Measurements from ENCODE around the gene SLC6A18.

Gene SLC6A18

DNA sequence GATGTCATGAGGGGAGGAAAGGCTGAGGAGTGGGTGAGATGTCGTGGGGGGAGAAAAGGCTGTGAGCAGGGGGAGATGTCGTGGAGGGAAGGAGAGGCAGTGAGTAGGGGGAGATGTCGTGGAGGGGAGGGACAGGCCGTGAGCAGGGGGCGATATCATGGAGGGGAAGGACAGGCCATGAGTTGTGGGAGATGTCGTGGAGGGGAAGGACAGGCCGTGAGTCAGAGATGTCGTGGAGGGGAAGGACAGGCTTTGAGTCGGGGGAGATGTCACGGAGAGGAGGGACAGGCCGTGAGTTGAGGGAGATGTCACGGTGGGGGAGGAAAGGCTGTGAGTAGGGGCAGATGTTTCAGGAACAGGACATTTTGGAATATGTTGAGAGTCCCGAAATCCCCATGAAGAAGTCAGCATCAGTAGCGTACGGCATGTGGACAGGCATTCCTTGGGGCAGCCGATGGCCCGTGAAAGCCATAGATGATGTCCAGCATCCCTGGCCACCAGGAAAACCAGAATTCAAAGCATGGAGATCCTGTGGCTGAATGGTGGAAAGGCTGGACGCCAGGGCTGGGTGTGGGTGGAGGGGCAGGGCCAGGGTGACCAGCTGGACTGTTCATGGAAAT lies 32.1 kb upstream of the SLC6A18 start:
- no peak for TF ChIP-seq POLR2AphosphoS5 (IDR thresholded peaks at IDR 0.05; ENCODE audit: borderline replicate concordance, low read depth, low read length)
- TF ChIP-seq EZH2 (IDR thresholded peaks at IDR 0.05): no peak
- TF ChIP-seq FOXP2 (optimal IDR thresholded peaks at IDR 0.05; ENCODE audit: control extremely low read depth, extremely low read length, insufficient read depth): no peak

GRCh38 chr5:1193591-1193985 lies 31.6 kb upstream of the SLC6A18 start:
- no peak overlapping the region for H3K4me3 ChIP-seq
- no peak overlapping the region for H3K27ac ChIP-seq
- H3K9me3 ChIP-seq (ENCODE audit: low read depth, low read length): no peaks in the 10 kb centered on the region
- TF ChIP-seq POLR2AphosphoS5 (IDR thresholded peaks at IDR 0.05; ENCODE audit: borderline replicate concordance, low read depth, low read length) (no peak), EZH2 (IDR thresholded peaks at IDR 0.05) (no peak), FOXP2 (optimal IDR thresholded peaks at IDR 0.05; ENCODE audit: control extremely low read depth, extremely low read length, insufficient read depth) (no peak)
- no peak overlapping the region for H3K9ac ChIP-seq (ENCODE audit: insufficient read length)
- no peak for DNase-seq (ENCODE audit: low read depth, low spot score)
- no peaks in the 10 kb centered on the region for H3K36me3 ChIP-seq (ENCODE audit: insufficient read depth, low read length)

More for the DNA sequence above, 32.1 kb upstream of the SLC6A18 start:
- no peaks in the 10 kb centered on the region for H3K36me3 ChIP-seq (ENCODE audit: insufficient read depth, low read length)
- H3K9ac ChIP-seq (ENCODE audit: insufficient read length): no peak overlapping the region
- H3K4me3 ChIP-seq: no peak overlapping the region
- DNase-seq (ENCODE audit: low read depth, low spot score): no peak
- no peaks in the 10 kb centered on the region for H3K9me3 ChIP-seq (ENCODE audit: low read depth, low read length)
- H3K27ac ChIP-seq: no peak overlapping the region

- Histone ChIP-seq H3K9ac (ENCODE audit: insufficient read length) (no peak overlapping the region), H3K4me3 (no peak overlapping the region), H3K27ac (no peak overlapping the region), H3K9me3 (ENCODE audit: low read depth, low read length) (no peaks in the 10 kb centered on the region), H3K36me3 (ENCODE audit: insufficient read depth, low read length) (no peaks in the 10 kb centered on the region)
- no peak for DNase-seq (ENCODE audit: low read depth, low spot score)
- no peak for TF ChIP-seq POLR2AphosphoS5 (IDR thresholded peaks at IDR 0.05; ENCODE audit: borderline replicate concordance, low read depth, low read length)
- no peak for TF ChIP-seq EZH2 (IDR thresholded peaks at IDR 0.05)
- TF ChIP-seq FOXP2 (optimal IDR thresholded peaks at IDR 0.05; ENCODE audit: control extremely low read depth, extremely low read length, insufficient read depth): no peak
Measured at GRCh38 chr5:1194378-1194777, 30.8 kb upstream of the SLC6A18 start.

DNA sequence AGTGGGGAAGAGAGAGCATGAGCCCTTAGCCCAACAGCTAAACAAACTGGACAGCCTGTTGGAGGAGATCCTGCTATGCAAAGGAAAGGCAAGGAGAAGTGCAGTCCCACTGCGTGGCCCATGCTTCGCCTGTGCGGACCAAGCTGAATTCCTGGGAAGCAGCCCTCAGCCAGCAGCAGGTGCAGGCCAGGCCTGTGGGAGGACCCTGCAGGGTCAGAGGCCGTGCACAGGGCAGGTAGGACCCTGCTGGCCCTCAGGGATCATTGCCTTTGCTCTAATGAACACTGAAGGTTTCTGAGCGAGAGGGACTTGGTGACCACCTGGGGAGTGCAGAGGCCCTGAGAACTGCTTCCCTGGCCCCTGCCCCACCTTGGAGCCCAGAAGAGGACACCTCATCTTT lies 29.7 kb upstream of the SLC6A18 start:
- TF ChIP-seq FOXP2 (optimal IDR thresholded peaks at IDR 0.05; ENCODE audit: control extremely low read depth, extremely low read length, insufficient read depth) (no peak), EZH2 (IDR thresholded peaks at IDR 0.05) (no peak), POLR2AphosphoS5 (IDR thresholded peaks at IDR 0.05; ENCODE audit: borderline replicate concordance, low read depth, low read length) (no peak)
- H3K9me3 ChIP-seq (ENCODE audit: low read depth, low read length): no peaks in the 10 kb centered on the region

GRCh38 chr5:1195916-1196315 lies 29.3 kb upstream of the SLC6A18 start:
- Histone ChIP-seq H3K9ac (ENCODE audit: insufficient read length) (no peak overlapping the region), H3K9me3 (ENCODE audit: low read depth, low read length) (no peaks in the 10 kb centered on the region), H3K4me3 (no peak overlapping the region), H3K36me3 (ENCODE audit: insufficient read depth, low read length) (no peaks in the 10 kb centered on the region), H3K27ac (no peak overlapping the region)
- TF ChIP-seq POLR2AphosphoS5 (IDR thresholded peaks at IDR 0.05; ENCODE audit: borderline replicate concordance, low read depth, low read length): no peak
- no peak for TF ChIP-seq FOXP2 (optimal IDR thresholded peaks at IDR 0.05; ENCODE audit: control extremely low read depth, extremely low read length, insufficient read depth)
- TF ChIP-seq EZH2 (IDR thresholded peaks at IDR 0.05): no peak
- no peak for DNase-seq (ENCODE audit: low read depth, low spot score)

More for the DNA sequence above, 29.7 kb upstream of the SLC6A18 start:
- H3K27ac ChIP-seq: no peak overlapping the region
- no peak overlapping the region for H3K9ac ChIP-seq (ENCODE audit: insufficient read length)
- H3K4me3 ChIP-seq: no peak overlapping the region
- H3K36me3 ChIP-seq (ENCODE audit: insufficient read depth, low read length): no peaks in the 10 kb centered on the region
- DNase-seq (ENCODE audit: low read depth, low spot score): no peak

- no peak for DNase-seq (ENCODE audit: low read depth, low spot score)
- no peak overlapping the region for H3K9ac ChIP-seq (ENCODE audit: insufficient read length)
Measured at GRCh38 chr5:1196562-1196961, 28.6 kb upstream of the SLC6A18 start.

GRCh38 chr5:1197876-1198666 lies 27.1 kb upstream of the SLC6A18 start:
- no peaks in the 10 kb centered on the region for H3K9me3 ChIP-seq (ENCODE audit: low read depth, low read length)
- H3K4me3 ChIP-seq: no peak overlapping the region
- TF ChIP-seq POLR2AphosphoS5 (IDR thresholded peaks at IDR 0.05; ENCODE audit: borderline replicate concordance, low read depth, low read length) (no peak), EZH2 (IDR thresholded peaks at IDR 0.05) (no peak), FOXP2 (optimal IDR thresholded peaks at IDR 0.05; ENCODE audit: control extremely low read depth, extremely low read length, insufficient read depth) (no peak)
- no peaks in the 10 kb centered on the region for H3K36me3 ChIP-seq (ENCODE audit: insufficient read depth, low read length)
- DNase-seq (ENCODE audit: low read depth, low spot score): no peak
- H3K27ac ChIP-seq: no peak overlapping the region
- H3K9ac ChIP-seq (ENCODE audit: insufficient read length): no peak overlapping the region

More at GRCh38 chr5:1196562-1196961, 28.6 kb upstream of the SLC6A18 start:
- no peak overlapping the region for H3K27ac ChIP-seq
- no peak overlapping the region for H3K4me3 ChIP-seq
- H3K9me3 ChIP-seq (ENCODE audit: low read depth, low read length): no peaks in the 10 kb centered on the region
- no peaks in the 10 kb centered on the region for H3K36me3 ChIP-seq (ENCODE audit: insufficient read depth, low read length)
- TF ChIP-seq POLR2AphosphoS5 (IDR thresholded peaks at IDR 0.05; ENCODE audit: borderline replicate concordance, low read depth, low read length): no peak
- no peak for TF ChIP-seq EZH2 (IDR thresholded peaks at IDR 0.05)
- TF ChIP-seq FOXP2 (optimal IDR thresholded peaks at IDR 0.05; ENCODE audit: control extremely low read depth, extremely low read length, insufficient read depth): no peak

- no peak overlapping the region for H3K4me3 ChIP-seq
- no peak overlapping the region for H3K9ac ChIP-seq (ENCODE audit: insufficient read length)
- no peaks in the 10 kb centered on the region for H3K36me3 ChIP-seq (ENCODE audit: insufficient read depth, low read length)
- no peak overlapping the region for H3K27ac ChIP-seq
- no peaks in the 10 kb centered on the region for H3K9me3 ChIP-seq (ENCODE audit: low read depth, low read length)
- TF ChIP-seq EZH2 (IDR thresholded peaks at IDR 0.05): no peak
- no peak for TF ChIP-seq FOXP2 (optimal IDR thresholded peaks at IDR 0.05; ENCODE audit: control extremely low read depth, extremely low read length, insufficient read depth)
- no peak for TF ChIP-seq POLR2AphosphoS5 (IDR thresholded peaks at IDR 0.05; ENCODE audit: borderline replicate concordance, low read depth, low read length)
- DNase-seq (ENCODE audit: low read depth, low spot score): no peak
Measured at GRCh38 chr5:1199340-1199648, 25.9 kb upstream of the SLC6A18 start.

All from SK-N-MC (cell line).